ENCODE data around the gene PKNOX2. TPM values are rescaled to one million over a fixed set of nuclear protein-coding genes. Genes with fewer than 3 reads are reported as not detected.

Gene PKNOX2
- total RNA-seq, 6 experiments from 2014 or later = 0.09 to 0.31 (median 0.14) TPM

GRCh38 chr11:125348674-125349309 is 184.2 kb downstream of the PKNOX2 start:
- H3K27ac ChIP-seq = no peak overlapping the region

GRCh38 chr11:125350206-125351032 is 185.9 kb downstream of the PKNOX2 start:
- 65% methylated on average over 6 of the region's 21 CpGs for WGBS (ENCODE audit: insufficient coverage, low coverage, low lambda C conversion rate, missing lambda C conversion rate)
- peak in 1 of 3 donors; percentile 49 for DNase-seq
- Histone ChIP-seq H3K27ac (no peak overlapping the region), H3K36me3 (no peaks in the 10 kb centered on the region), H3K27me3 (no peaks in the 10 kb centered on the region), H3K4me3 (no peak overlapping the region), H3K4me1 (no peaks in the 10 kb centered on the region), H3K9me3 (no peaks in the 10 kb centered on the region)
- TF ChIP-seq POLR2A (IDR thresholded peaks at IDR 0.05) (no peak), CTCF (IDR thresholded peaks at IDR 0.05) (no peak)
- intact Hi-C loops (cut with DNase I) = no loop called here
- ATAC-seq = no peak

More at GRCh38 chr11:125348674-125349309, 184.2 kb downstream of the PKNOX2 start:
- DNase-seq = peak; percentile 62 to 73 (median 70)
- ATAC-seq = peak; percentile 81 to 90 (median 84)
- Histone ChIP-seq H3K4me3 (no peak overlapping the region), H3K27me3 (no peaks in the 10 kb centered on the region), H3K4me1 (no peaks in the 10 kb centered on the region), H3K36me3 (no peaks in the 10 kb centered on the region), H3K9me3 (no peaks in the 10 kb centered on the region)
- WGBS (ENCODE audit: insufficient coverage, low coverage, low lambda C conversion rate, missing lambda C conversion rate) = 21% methylated on average over 9 of the region's 9 CpGs
- intact Hi-C loops (cut with DNase I) = loop anchor here in 1 of 2 donors (10.0 kb wide), 1 partner anchor 184 kb away; the partner anchor contains the start of gene PKNOX2
- TF ChIP-seq CTCF (IDR thresholded peaks at IDR 0.05) (peak; percentile 60 to 92 (median 88)), POLR2A (IDR thresholded peaks at IDR 0.05) (no peak)

- TF ChIP-seq POLR2A (IDR thresholded peaks at IDR 0.05) (no peak), CTCF (IDR thresholded peaks at IDR 0.05) (no peak)
- intact Hi-C loops (cut with DNase I) = no loop called here
- peak in 1 of 3 donors; percentile 40 for DNase-seq
- 49% methylated on average over 9 of the region's 32 CpGs for WGBS (ENCODE audit: insufficient coverage, low coverage, low lambda C conversion rate, missing lambda C conversion rate)
- Histone ChIP-seq H3K36me3 (no peaks in the 10 kb centered on the region), H3K27me3 (no peaks in the 10 kb centered on the region), H3K4me3 (no peak overlapping the region), H3K4me1 (no peaks in the 10 kb centered on the region), H3K27ac (no peak overlapping the region), H3K9me3 (no peaks in the 10 kb centered on the region)
- ATAC-seq = no peak
Observed at GRCh38 chr11:125351033-125351867, 186.7 kb downstream of the PKNOX2 start.

GRCh38 chr11:125351868-125352250 is 187.3 kb downstream of the PKNOX2 start:
- Histone ChIP-seq H3K4me1 (no peaks in the 10 kb centered on the region), H3K4me3 (no peak overlapping the region), H3K27ac (no peak overlapping the region), H3K27me3 (no peaks in the 10 kb centered on the region), H3K36me3 (no peaks in the 10 kb centered on the region), H3K9me3 (no peaks in the 10 kb centered on the region)
- WGBS (ENCODE audit: insufficient coverage, low coverage, low lambda C conversion rate, missing lambda C conversion rate) = 77% methylated on average over 5 of the region's 6 CpGs
- TF ChIP-seq CTCF (IDR thresholded peaks at IDR 0.05) = no peak
- TF ChIP-seq POLR2A (IDR thresholded peaks at IDR 0.05) = no peak
- DNase-seq = no peak
- intact Hi-C loops (cut with DNase I) = no loop called here
- no peak for ATAC-seq
